Uterus (tissue), 4 donors: ENCODE measurements around the gene SCUBE1. TPM values are rescaled to one million over a fixed set of nuclear protein-coding genes. Genes with fewer than 3 reads are reported as not detected.

Source experiments
- DNase-seq, 2 donors: peaks; one replicate each; pipeline ENCODE4 v3.0.0-alpha.2; 2019 to 2020
- H3K27ac ChIP-seq, 2 donors: fragments of 200-600 bp; sonication (generic); 1 replicate in 1 of 2; 2 replicates in 1 of 2; pipeline ENCODE4 v1.5.1; 2016 to 2018
- H3K27me3 ChIP-seq, 2 donors: fragments of 200-600 bp; sonication (generic); one replicate each; pipeline ENCODE4 v1.5.1; 2018 to 2019; ENCODE audit warnings: control low read depth in 1 of 2
- H3K36me3 ChIP-seq, 2 donors: fragments of 200-600 bp; sonication (generic); one replicate each; pipeline ENCODE4 v1.5.1; 2019; ENCODE audit warnings: control low read depth in 1 of 2
- H3K4me1 ChIP-seq, 2 donors: fragments of 200-600 bp; sonication (generic); one replicate each; pipeline ENCODE4 v1.5.1; 2018 to 2019; ENCODE audit warnings: control low read depth in 1 of 2
- H3K4me3 ChIP-seq, 2 donors: fragments of 200-600 bp; sonication (generic); 1 replicate in 1 of 2; 2 replicates in 1 of 2; pipeline ENCODE4 v1.5.1; 2018 to 2019; ENCODE audit warnings: mild to moderate bottlenecking in 1 of 2
- H3K9me3 ChIP-seq, 2 donors: fragments of 200-600 bp; sonication (generic); one replicate each; pipeline ENCODE4 v1.5.1; 2019; ENCODE audit warnings: control low read depth in 1 of 2
- CTCF ChIP-seq, 4 experiments: fragments of 200-600 bp in 2 of 4; fragments of 450-650 bp in 2 of 4; sonication (generic) in 2 of 4; IDR thresholded peaks; one replicate each; pipeline ENCODE4 v1.5.1; 2016 to 2019; ENCODE audit warnings: antibody characterized with exemption in 4 of 4, mild to moderate bottlenecking in 2 of 4, moderate library complexity in 1 of 4
- POLR2A ChIP-seq, 2 donors: fragments of 450-650 bp; IDR thresholded peaks; one replicate each; pipeline ENCODE4 v1.6.1; 2016; ENCODE audit warnings: antibody characterized with exemption in 2 of 2, mild to moderate bottlenecking in 1 of 2, moderate library complexity in 1 of 2
- intact Hi-C: fragments of 100-400 bp; cut with DNase I; formaldehyde crosslinking; loops from one replicate; pipeline ENCODE4 v1.15.1; 2023; ENCODE audit warnings: low total_unique reads
- total RNA-seq, 4 donors: library from RNA; depleted of rRNA in 3 of 4; stranded (reverse); fragments of >200 nt in 3 of 4; gene quantifications; one replicate each; pipeline versions ENCODE4 v1.1.0 to v1.2.4, GENCODE V29; 2014 to 2023
- donor health status: DM: yes; HTN: yes; CAD: no.

SCUBE1 gene
- total RNA-seq, 4 donors from 2014 or later, result 0.14 to 1.7 (median 0.26) TPM; not detected in 1

GRCh38 chr22:43381693-43382092 lies 38.5 kb upstream of the SCUBE1 start:
- TF ChIP-seq POLR2A (IDR thresholded peaks at IDR 0.05) (no peak), CTCF (IDR thresholded peaks at IDR 0.05) (no peak)
- no peak for DNase-seq
- intact Hi-C loops, result loop anchor here (10.0 kb wide), 1 partner anchor 107 kb away; no protein-coding TSS in a partner anchor
- Histone ChIP-seq H3K9me3 (no peaks in the 10 kb centered on the region), H3K36me3 (no peaks in the 10 kb centered on the region), H3K27ac (no peak overlapping the region), H3K4me3 (no peak overlapping the region), H3K27me3 (peaks cover 0 to 1% of the 10 kb centered on the region in 2 donors), H3K4me1 (no peaks in the 10 kb centered on the region)

DNA sequence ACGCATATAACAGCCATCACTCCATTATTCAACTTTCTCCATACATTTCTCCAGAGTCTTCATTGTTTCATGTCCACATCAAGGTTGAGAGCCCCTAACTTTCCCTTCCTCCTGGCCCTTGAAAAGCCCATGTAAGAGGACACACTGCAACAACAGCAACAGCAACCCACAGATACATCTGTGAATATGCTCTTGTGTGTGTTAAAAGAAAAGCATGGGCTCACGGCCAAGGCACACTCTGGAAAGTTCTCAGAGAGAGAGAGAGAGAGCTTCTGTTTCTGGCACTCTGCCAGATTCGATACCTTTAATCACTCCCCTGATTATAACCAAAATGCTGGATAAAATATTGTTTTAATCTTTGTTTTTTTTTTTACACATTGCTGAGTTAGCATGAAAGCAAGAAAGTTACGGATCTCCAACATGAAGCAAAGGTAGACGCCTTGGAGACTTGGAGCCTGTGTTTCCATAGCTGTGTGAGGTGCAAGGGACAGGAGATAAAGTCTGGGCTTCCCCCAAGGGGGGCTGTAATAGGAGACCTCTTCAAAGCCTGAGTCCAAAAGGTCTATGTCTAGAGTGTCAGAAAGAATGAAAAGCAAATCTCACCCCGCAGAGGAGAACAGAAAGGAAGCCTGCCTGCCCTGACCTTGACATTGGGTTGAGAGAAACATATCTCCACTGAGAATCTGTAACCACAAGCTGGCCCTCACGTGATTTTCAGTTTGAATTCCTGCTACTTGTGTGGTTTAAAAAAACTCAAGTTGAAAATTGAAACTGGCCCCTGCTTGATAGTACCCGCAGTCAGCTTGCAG lies 34.9 kb upstream of the SCUBE1 start:
- Histone ChIP-seq H3K4me3 (no peak overlapping the region), H3K9me3 (no peaks in the 10 kb centered on the region), H3K36me3 (no peaks in the 10 kb centered on the region), H3K27me3 (peaks cover 0 to 11% of the 10 kb centered on the region in 2 donors), H3K4me1 (no peaks in the 10 kb centered on the region), H3K27ac (no peak overlapping the region)
- no peak for TF ChIP-seq POLR2A (IDR thresholded peaks at IDR 0.05)
- TF ChIP-seq CTCF (IDR thresholded peaks at IDR 0.05), result no peak
- DNase-seq, result no peak
- intact Hi-C loops, result no loop called here

DNA sequence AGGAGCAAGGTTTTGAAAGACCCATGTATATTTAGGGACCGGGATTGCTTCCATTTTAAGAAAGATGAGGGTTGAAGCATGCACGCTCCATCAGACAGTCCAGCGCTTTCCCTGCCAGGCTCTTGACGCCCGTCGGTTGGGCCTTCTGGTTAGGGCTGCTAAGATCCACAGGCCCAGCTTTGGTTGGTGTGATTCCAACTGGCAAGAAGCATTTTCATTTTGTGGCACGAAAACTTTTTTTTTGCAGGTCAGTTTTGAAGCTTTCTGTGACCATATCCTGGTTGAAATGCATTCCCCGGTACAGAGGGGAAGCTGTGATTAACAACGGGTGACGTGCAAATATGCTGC lies 34.4 kb upstream of the SCUBE1 start:
- no peak for DNase-seq
- no peak for TF ChIP-seq POLR2A (IDR thresholded peaks at IDR 0.05)
- TF ChIP-seq CTCF (IDR thresholded peaks at IDR 0.05), result no peak
- Histone ChIP-seq H3K27me3 (peaks cover 0 to 11% of the 10 kb centered on the region in 2 donors), H3K27ac (no peak overlapping the region), H3K36me3 (no peaks in the 10 kb centered on the region), H3K4me1 (no peaks in the 10 kb centered on the region), H3K4me3 (no peak overlapping the region), H3K9me3 (no peaks in the 10 kb centered on the region)
- intact Hi-C loops, result no loop called here

GRCh38 chr22:43376765-43377547 lies 33.8 kb upstream of the SCUBE1 start:
- H3K36me3 ChIP-seq, result no peaks in the 10 kb centered on the region
- no peak overlapping the region for H3K4me3 ChIP-seq
- intact Hi-C loops, result no loop called here
- H3K4me1 ChIP-seq, result no peaks in the 10 kb centered on the region
- H3K27me3 ChIP-seq, result peaks cover 0 to 11% of the 10 kb centered on the region in 2 donors
- no peaks in the 10 kb centered on the region for H3K9me3 ChIP-seq
- TF ChIP-seq POLR2A (IDR thresholded peaks at IDR 0.05) (no peak), CTCF (IDR thresholded peaks at IDR 0.05) (no peak)
- no peak overlapping the region for H3K27ac ChIP-seq
- DNase-seq, result no peak

DNA sequence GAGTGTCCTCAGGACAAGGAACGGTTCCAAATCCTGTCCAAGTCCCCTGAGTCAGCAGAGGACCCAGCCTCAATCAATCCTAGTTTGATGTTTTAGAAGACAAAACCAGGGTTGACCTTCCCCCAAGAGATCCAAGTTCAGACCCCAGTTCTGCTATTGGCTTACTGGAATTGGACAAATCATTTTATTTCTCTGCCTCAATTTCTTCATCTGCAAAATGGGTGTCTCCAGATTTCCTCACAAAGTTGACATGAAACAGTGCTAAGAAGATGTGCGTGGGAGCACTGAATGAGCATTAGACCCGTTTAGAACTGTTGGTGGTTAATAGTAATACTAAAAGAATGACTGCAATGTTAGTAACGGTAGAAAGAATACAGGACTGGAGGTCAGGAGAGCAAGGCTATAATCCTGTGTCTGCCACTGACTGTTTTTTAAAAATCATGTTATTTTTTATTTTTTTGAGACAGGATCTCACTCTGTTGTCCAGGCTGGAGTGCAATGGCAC lies 32.8 kb upstream of the SCUBE1 start:
- Histone ChIP-seq H3K27ac (no peak overlapping the region), H3K36me3 (no peaks in the 10 kb centered on the region), H3K9me3 (no peaks in the 10 kb centered on the region), H3K27me3 (peaks cover 0 to 11% of the 10 kb centered on the region in 2 donors), H3K4me1 (no peaks in the 10 kb centered on the region), H3K4me3 (no peak overlapping the region)
- intact Hi-C loops, result no loop called here
- TF ChIP-seq CTCF (IDR thresholded peaks at IDR 0.05) (no peak), POLR2A (IDR thresholded peaks at IDR 0.05) (no peak)
- DNase-seq, result no peak
